GM11168 (cell line): Measurements from ENCODE around the gene SCAANT1.

Experiments used
- in situ Hi-C: fragments of 300-500 bp; cut with MboI; formaldehyde crosslinking; loops from one replicate; pipeline ENCODE4 v1.12.0; 2022; ENCODE audit warnings: low sequenced_read_pairs; ENCODE audit not compliant: unreplicated experiment

Gene SCAANT1

GRCh38 chr3:63911873-63912767 lies at the start of gene SCAANT1:
TSS of gene SCAANT1 (minus strand) at chr3:63912383.
- in situ Hi-C loops: no loop called here

GRCh38 chr3:63961891-63962290 lies 49.7 kb upstream of the SCAANT1 start:
- in situ Hi-C loops: no loop called here

GRCh38 chr3:63960048-63960711 lies 48.0 kb upstream of the SCAANT1 start:
- in situ Hi-C loops: no loop called here

GRCh38 chr3:63959146-63959545 lies 47.0 kb upstream of the SCAANT1 start:
- in situ Hi-C loops: no loop called here

- in situ Hi-C loops: no loop called here
These were observed 43.8 kb upstream of the SCAANT1 start for GRCh38 chr3:63955830-63956545.

GRCh38 chr3:63955036-63955650 lies 43.0 kb upstream of the SCAANT1 start:
- in situ Hi-C loops: no loop called here

- in situ Hi-C loops: no loop called here
These were observed 42.0 kb upstream of the SCAANT1 start for GRCh38 chr3:63954182-63954581.

GRCh38 chr3:63952248-63952594 lies 40.0 kb upstream of the SCAANT1 start:
- in situ Hi-C loops: no loop called here

- in situ Hi-C loops: no loop called here
These were observed 39.5 kb upstream of the SCAANT1 start for GRCh38 chr3:63951492-63952247.

GRCh38 chr3:63950698-63951097 lies 38.5 kb upstream of the SCAANT1 start:
- in situ Hi-C loops: no loop called here

- in situ Hi-C loops: no loop called here
These were observed 36.8 kb upstream of the SCAANT1 start for GRCh38 chr3:63949005-63949404.

- in situ Hi-C loops: no loop called here
These were observed 35.4 kb upstream of the SCAANT1 start for GRCh38 chr3:63947594-63947993.

- in situ Hi-C loops: no loop called here
These were observed 34.6 kb upstream of the SCAANT1 start for GRCh38 chr3:63946753-63947152.

- in situ Hi-C loops: no loop called here
These were observed 33.4 kb upstream of the SCAANT1 start for GRCh38 chr3:63945558-63946096.

GRCh38 chr3:63943678-63944077 lies 31.5 kb upstream of the SCAANT1 start:
- in situ Hi-C loops: no loop called here

- in situ Hi-C loops: no loop called here
These were observed 30.3 kb upstream of the SCAANT1 start for GRCh38 chr3:63942528-63942927.

GRCh38 chr3:63940389-63940757 lies 28.2 kb upstream of the SCAANT1 start:
- in situ Hi-C loops: no loop called here

- in situ Hi-C loops: no loop called here
These were observed 25.8 kb upstream of the SCAANT1 start for GRCh38 chr3:63937661-63938651.

GRCh38 chr3:63936925-63937324 lies 24.7 kb upstream of the SCAANT1 start:
- in situ Hi-C loops: no loop called here
